H1 (cell line): ENCODE data around the gene SUPT4H1. TPM values are rescaled to one million over a fixed set of nuclear protein-coding genes. Genes with fewer than 3 reads are reported as not detected.

Source experiments
- CTCF ChIA-PET: fragments of 300-600 bp; sonication (Branson Sonifier 250); formaldehyde crosslinking; loops from one replicate; lab custom pipeline; 2021; ENCODE audit not compliant: partially characterized antibody; lab: Charles Lee
- POLR2A ChIA-PET: fragments of 300-600 bp; sonication (Branson Sonifier 250); formaldehyde crosslinking; loops from one replicate; lab custom pipeline; 2021; ENCODE audit warnings: inconsistent platforms; ENCODE audit not compliant: partially characterized antibody; lab: Charles Lee
- DNase-seq, 2 experiments: peaks; one replicate each; pipeline versions ENCODE4 v3.0.0 to v3.0.0-alpha.2; 2010 to 2022; ENCODE audit warnings: low spot score in 2 of 2, low read depth in 1 of 2, mixed read lengths in 1 of 2
- FAIRE-seq: peaks from 2 replicates; lab custom pipeline; 2011; peaks lifted over from hg19 to GRCh38; lab: Jason Lieb, UNC
- H2AFZ ChIP-seq: 2 replicates; pipeline ENCODE4 v1.8.1; 2012; ENCODE audit warnings: low read length, inconsistent platforms
- H2AK5ac ChIP-seq: 2 replicates; pipeline ENCODE4 v1.6.1; 2013; ENCODE audit warnings: low read depth, low read length
- H2BK120ac ChIP-seq: replicated peaks from 2 replicates; pipeline ENCODE3; 2013; ENCODE audit warnings: low read depth, low read length, inconsistent platforms
- H2BK12ac ChIP-seq: 2 replicates; pipeline ENCODE4 v1.6.1; 2013; ENCODE audit warnings: low read depth, low read length
- H2BK15ac ChIP-seq: 2 replicates; pipeline ENCODE4 v1.6.1; 2013; ENCODE audit warnings: low read length
- H2BK20ac ChIP-seq: 2 replicates; pipeline ENCODE4 v1.6.1; 2013; ENCODE audit warnings: low read length
- H2BK5ac ChIP-seq: 2 replicates; pipeline ENCODE4 v1.6.1; 2013; ENCODE audit warnings: low read depth, low read length
- H3K14ac ChIP-seq: 2 replicates; pipeline ENCODE4 v1.6.1; 2013; ENCODE audit warnings: inconsistent platforms; ENCODE audit not compliant: insufficient read length
- H3K18ac ChIP-seq: 2 replicates; pipeline ENCODE4 v1.6.1; 2013; ENCODE audit warnings: low read length; ENCODE audit errors: extremely low read depth
- H3K23ac ChIP-seq: 2 replicates; pipeline ENCODE4 v1.6.1; 2013; ENCODE audit warnings: inconsistent platforms; ENCODE audit not compliant: insufficient read length
- H3K23me2 ChIP-seq: 2 replicates; pipeline ENCODE4 v1.6.1; 2013; ENCODE audit warnings: low read depth, low read length
- H3K27ac ChIP-seq: 2 replicates; pipeline ENCODE4 v1.6.1; 2011; ENCODE audit warnings: low read depth, low read length, inconsistent platforms
- H3K27me3 ChIP-seq, 4 experiments: replicated peaks in 1 of 4; 1 replicate in 1 of 4; 2 replicates in 3 of 4; pipeline versions ENCODE4 v1.6.1 to v1.8.1; 2011 to 2013; ENCODE audit warnings: low read length in 3 of 4, mild to moderate bottlenecking in 3 of 4, inconsistent platforms in 2 of 4, mixed read lengths in 2 of 4, moderate library complexity in 1 of 4; ENCODE audit not compliant: control insufficient read depth in 3 of 4, insufficient read depth in 3 of 4; ENCODE audit errors: extremely low read depth in 1 of 4
- H3K36me3 ChIP-seq, 4 experiments: 2 replicates each; pipeline versions ENCODE4 v1.6.1 to v1.8.1; 2011 to 2013; ENCODE audit warnings: mild to moderate bottlenecking in 4 of 4, low read length in 3 of 4, moderate library complexity in 2 of 4, control low read depth in 1 of 4, inconsistent platforms in 1 of 4; ENCODE audit not compliant: insufficient read depth in 4 of 4, control insufficient read depth in 2 of 4
- H3K4ac ChIP-seq: replicated peaks from 2 replicates; pipeline ENCODE3; 2013; ENCODE audit warnings: low read length, low read depth, mixed read lengths, inconsistent platforms; ENCODE audit not compliant: insufficient read length
- H3K4me1 ChIP-seq, 4 experiments: replicated peaks in 1 of 4; 1 replicate in 1 of 4; 2 replicates in 3 of 4; pipeline versions ENCODE4 v1.6.1 to v1.8.1; 2011 to 2013; ENCODE audit warnings: low read length in 3 of 4, inconsistent platforms in 2 of 4, mixed read lengths in 1 of 4; ENCODE audit not compliant: insufficient read depth in 4 of 4, control insufficient read depth in 3 of 4
- H3K4me2 ChIP-seq, 2 experiments: 2 replicates each; pipeline versions ENCODE4 v1.6.1 to v1.8.1; 2011 to 2013; ENCODE audit warnings: low read depth in 2 of 2, low read length in 2 of 2, control low read depth in 1 of 2, inconsistent platforms in 1 of 2, mild to moderate bottlenecking in 1 of 2; ENCODE audit not compliant: insufficient read depth in 1 of 2
- H3K4me3 ChIP-seq, 4 experiments: fragments of 200-600, 300-600 bp in 1 of 4; sonication (generic), shearing (Covaris generic), sonication (Bioruptor Twin) in 1 of 4; 2 replicates each; pipeline versions ENCODE4 v1.5.1 to v1.8.1; 2011 to 2016; ENCODE audit warnings: low read length in 4 of 4, low read depth in 3 of 4, control low read depth in 2 of 4, inconsistent platforms in 2 of 4, mild to moderate bottlenecking in 2 of 4, mixed read lengths in 1 of 4, moderate library complexity in 1 of 4; ENCODE audit not compliant: insufficient read depth in 2 of 4; ENCODE audit errors: extremely low read depth in 1 of 4
- H3K56ac ChIP-seq: replicated peaks from 2 replicates; pipeline ENCODE3; 2013; ENCODE audit warnings: low read depth, mild to moderate bottlenecking, mixed read lengths, low read length, inconsistent platforms; ENCODE audit not compliant: insufficient read length
- H3K79me1 ChIP-seq: 2 replicates; pipeline ENCODE4 v1.6.1; 2013; ENCODE audit warnings: low read depth, low read length, control low read depth
- H3K79me2 ChIP-seq, 2 experiments: 2 replicates each; pipeline versions ENCODE4 v1.6.1 to v1.8.1; 2012 to 2013; ENCODE audit warnings: low read length in 2 of 2, mild to moderate bottlenecking in 2 of 2, inconsistent platforms in 1 of 2; ENCODE audit not compliant: insufficient read depth in 2 of 2, control insufficient read depth in 1 of 2
- H3K9ac ChIP-seq, 4 experiments: replicated peaks in 1 of 4; 1 replicate in 1 of 4; 2 replicates in 3 of 4; pipeline versions ENCODE4 v1.6.1 to v1.8.1; 2011 to 2013; ENCODE audit warnings: low read depth in 3 of 4, low read length in 3 of 4, control low read depth in 2 of 4, mild to moderate bottlenecking in 2 of 4, moderate library complexity in 2 of 4, inconsistent platforms in 1 of 4; ENCODE audit errors: extremely low read depth in 1 of 4
- H3K9me3 ChIP-seq, 2 experiments: 2 replicates each; pipeline versions ENCODE4 v1.6.1 to v1.8.1; 2012 to 2013; ENCODE audit warnings: mild to moderate bottlenecking in 2 of 2, moderate library complexity in 2 of 2, control low read depth in 1 of 2, inconsistent platforms in 1 of 2, low read depth in 1 of 2, low read length in 1 of 2, mixed read lengths in 1 of 2; ENCODE audit not compliant: insufficient read depth in 2 of 2
- H4K20me1 ChIP-seq, 2 experiments: replicated peaks in 1 of 2; 2 replicates each; pipeline versions ENCODE3 to v1.8.1; 2011 to 2013; ENCODE audit warnings: inconsistent platforms in 2 of 2, low read length in 2 of 2, mild to moderate bottlenecking in 1 of 2; ENCODE audit not compliant: insufficient read depth in 2 of 2, control insufficient read depth in 1 of 2
- H4K5ac ChIP-seq: 2 replicates; pipeline ENCODE4 v1.6.1; 2013; ENCODE audit warnings: low read length, low read depth, mixed read lengths, inconsistent platforms; ENCODE audit not compliant: insufficient read length
- H4K8ac ChIP-seq: 2 replicates; pipeline ENCODE4 v1.8.0; 2013; ENCODE audit warnings: mild to moderate bottlenecking, moderate library complexity, low read length, inconsistent platforms; ENCODE audit not compliant: insufficient read depth; ENCODE audit errors: extremely low read depth
- H4K91ac ChIP-seq: replicated peaks from 2 replicates; pipeline ENCODE3; 2013; ENCODE audit warnings: low read length, mixed read lengths, inconsistent platforms; ENCODE audit not compliant: insufficient read length
- KDM5A ChIP-seq: fragments of 200-600 bp; IDR thresholded peaks from 2 replicates; pipeline ENCODE4 v1.7.1; 2012; ENCODE audit warnings: mild to moderate bottlenecking, low read length, inconsistent platforms, mixed read lengths
- PHF8 ChIP-seq: fragments of 200-600 bp; sonication (generic); conservative IDR thresholded peaks from 2 replicates; pipeline ENCODE4 v1.7.1; 2012; ENCODE audit warnings: low read depth, mild to moderate bottlenecking, inconsistent platforms, low read length, moderate library complexity
- SP4 ChIP-seq: IDR thresholded peaks from 2 replicates; pipeline ENCODE4 v1.6.1; 2012; ENCODE audit warnings: low read length, inconsistent platforms
- TAF7 ChIP-seq: optimal IDR thresholded peaks from 2 replicates; pipeline ENCODE3; 2011; ENCODE audit warnings: low read depth, mild to moderate bottlenecking, inconsistent platforms, low read length, moderate library complexity, borderline replicate concordance
- WGBS, 2 experiments: shearing (Covaris generic) in 1 of 2; methylation state at CpG; one replicate each; pipeline versions ENCODE4 v1.1.6 to v1.1.7; 2013 to 2015; ENCODE audit warnings: low lambda C conversion rate in 2 of 2, mixed read lengths in 2 of 2, inconsistent platforms in 1 of 2, low coverage in 1 of 2, missing lambda C conversion rate in 1 of 2; ENCODE audit not compliant: insufficient replicate concordance in 2 of 2, insufficient coverage in 1 of 2, insufficient read length in 1 of 2; ENCODE audit errors: extremely low coverage in 1 of 2, missing lambda C conversion rate in 1 of 2; 5-methylcytosine and 5-hydroxymethylcytosine counted together
- polyA plus RNA-seq, 7 experiments: library from polyadenylated mRNA; depleted of rRNA in 3 of 7; stranded (reverse) in 5 of 7; unstranded in 2 of 7; fragments of >200 nt in 5 of 7; fragments of 200-250 nt in 2 of 7; gene quantifications; 1 replicate in 5 of 7; 2 replicates in 1 of 7; 4 replicates in 1 of 7; pipeline versions ENCODE4 v1.2.1 to v1.2.3, GENCODE V29; 2011 to 2013; ENCODE audit warnings: missing spikeins in 2 of 7, mixed read lengths in 2 of 7
- total RNA-seq: library from RNA; stranded (reverse); fragmentation: NEBNext Ultra II Directional; extraction: Animal tissue kit (Norgen Biotek cat#: 25700); gene quantifications from 2 replicates; pipeline ENCODE4 v1.2.1, GENCODE V29; 2021

The SUPT4H1 gene
- total and polyA plus RNA-seq, 2 of the 8 experiments (the other 6 are each of a cell fraction or from before 2014, with no cell fraction given): 112 to 143 TPM

- POLR2A ChIA-PET: interaction anchor here (0.6 to 11.3 kb wide), 8 partner anchors 10 to 87 kb away, joined by 3 to 149 read pairs (median 6); partner anchors contain the start of gene SUPT4H1
- no peak for FAIRE-seq
- H3K56ac ChIP-seq: no peak overlapping the region
Observed at GRCh38 chr17:58341861-58342475, 10.0 kb downstream of the SUPT4H1 start.

More at GRCh38 chr17:58341861-58342475, 10.0 kb downstream of the SUPT4H1 start:
- CTCF ChIA-PET: interaction anchor here (0.6 to 18.5 kb wide), 9 partner anchors 24 to 169 kb away, joined by 3 to 384 read pairs (median 3); partner anchors contain the start of genes RNF43 and TSPOAP1
- no peak overlapping the region for H2AFZ ChIP-seq
- no peak for DNase-seq
- H3K23ac ChIP-seq: no peak overlapping the region
- no peak overlapping the region for H3K18ac ChIP-seq
- H2BK15ac ChIP-seq: no peak overlapping the region
- H4K91ac ChIP-seq: no peak overlapping the region
- no peak overlapping the region for H3K4me3 ChIP-seq
- H4K8ac ChIP-seq: peak overlapping the region; percentile 71; the same call in 1 of the 2 replicates
- H3K27me3 ChIP-seq: no peaks in the 10 kb centered on the region; a peak in 1 of 7 replicates
- no peak overlapping the region for H3K4ac ChIP-seq
- no peak overlapping the region for H2BK20ac ChIP-seq
- no peak overlapping the region for H3K9ac ChIP-seq
- H3K9me3 ChIP-seq: no peaks in the 10 kb centered on the region
- H2BK120ac ChIP-seq: no peak overlapping the region
- no peak overlapping the region for H3K27ac ChIP-seq
- 87% methylated on average over 4 of the region's 4 CpGs; no CpG with 5 or more reads in 1 of the 2 experiments for WGBS, 2 experiments
- peaks cover 4 to 24% (median 18%) of the 10 kb centered on the region in 4 experiments for H3K4me1 ChIP-seq
- H3K79me2 ChIP-seq: no peaks in the 10 kb centered on the region
- peaks cover 0 to 2% of the 10 kb centered on the region in 2 experiments for H4K20me1 ChIP-seq
- TF ChIP-seq KDM5A (no peak), TAF7 (no peak), PHF8 (no peak), SP4 (no peak)
- no peak overlapping the region for H3K4me2 ChIP-seq
- H3K23me2 ChIP-seq: no peaks in the 10 kb centered on the region
- H2BK5ac ChIP-seq: no peak overlapping the region
- H3K79me1 ChIP-seq: no peaks in the 10 kb centered on the region
- H2AK5ac ChIP-seq: no peak overlapping the region
- no peak overlapping the region for H3K14ac ChIP-seq
- no peak overlapping the region for H4K5ac ChIP-seq
- no peak overlapping the region for H2BK12ac ChIP-seq
- peaks cover 7 to 28% (median 22%) of the 10 kb centered on the region in 4 experiments; a peak in 6 of 8 replicates for H3K36me3 ChIP-seq
